ENCODE results near the gene BTBD9.

BTBD9 gene

GRCh38 chr6:38174806-38175495, 464.8 kb downstream of the BTBD9 start:
- TF ChIP-seq SUZ12 (IDR thresholded peaks at IDR 0.05; ENCODE audit: extremely low read depth, insufficient read depth, insufficient read length) (no peak), ZNF274 (IDR thresholded peaks at IDR 0.05; ENCODE audit: low read depth, low read length) (no peak), YY1 (IDR thresholded peaks at IDR 0.05; ENCODE audit: insufficient read depth, insufficient read length) (no peak)

GRCh38 chr6:38174315-38174714, 465.4 kb downstream of the BTBD9 start:
- Histone ChIP-seq H3K9ac (ENCODE audit: insufficient read length, low read depth) (no peak overlapping the region), H3K4me3 (ENCODE audit: insufficient read length, low read depth) (no peak overlapping the region), H3K27me3 (ENCODE audit: insufficient read depth, insufficient read length) (no peaks in the 10 kb centered on the region), H3K36me3 (ENCODE audit: insufficient read depth, insufficient read length, low read length) (no peaks in the 10 kb centered on the region), H3K4me1 (ENCODE audit: insufficient read depth, insufficient read length) (peaks cover 17% of the 10 kb centered on the region), H3K9me3 (ENCODE audit: insufficient read depth, low read length) (no peaks in the 10 kb centered on the region)
- TF ChIP-seq ZNF274 (IDR thresholded peaks at IDR 0.05; ENCODE audit: low read depth, low read length) (no peak), SUZ12 (IDR thresholded peaks at IDR 0.05; ENCODE audit: extremely low read depth, insufficient read depth, insufficient read length) (no peak), YY1 (IDR thresholded peaks at IDR 0.05; ENCODE audit: insufficient read depth, insufficient read length) (no peak)
- no peak for DNase-seq (ENCODE audit: low read depth, low spot score)

More at GRCh38 chr6:38174806-38175495, 464.8 kb downstream of the BTBD9 start:
- DNase-seq (ENCODE audit: low read depth, low spot score), result no peak
- Histone ChIP-seq H3K27me3 (ENCODE audit: insufficient read depth, insufficient read length) (no peaks in the 10 kb centered on the region), H3K4me1 (ENCODE audit: insufficient read depth, insufficient read length) (peaks cover 15% of the 10 kb centered on the region), H3K9ac (ENCODE audit: insufficient read length, low read depth) (no peak overlapping the region), H3K9me3 (ENCODE audit: insufficient read depth, low read length) (no peaks in the 10 kb centered on the region), H3K36me3 (ENCODE audit: insufficient read depth, insufficient read length, low read length) (no peaks in the 10 kb centered on the region), H3K4me3 (ENCODE audit: insufficient read length, low read depth) (no peak overlapping the region)

- no peak for DNase-seq (ENCODE audit: low read depth, low spot score)
These were observed 465.8 kb downstream of the BTBD9 start for GRCh38 chr6:38173909-38174308.

GRCh38 chr6:38172739-38173410, 466.9 kb downstream of the BTBD9 start:
- no peak overlapping the region for H3K9ac ChIP-seq (ENCODE audit: insufficient read length, low read depth)
- peaks cover 18% of the 10 kb centered on the region for H3K4me1 ChIP-seq (ENCODE audit: insufficient read depth, insufficient read length)
- no peaks in the 10 kb centered on the region for H3K9me3 ChIP-seq (ENCODE audit: insufficient read depth, low read length)
- no peak overlapping the region for H3K4me3 ChIP-seq (ENCODE audit: insufficient read length, low read depth)
- H3K27me3 ChIP-seq (ENCODE audit: insufficient read depth, insufficient read length), result no peaks in the 10 kb centered on the region
- H3K36me3 ChIP-seq (ENCODE audit: insufficient read depth, insufficient read length, low read length), result no peaks in the 10 kb centered on the region
- DNase-seq (ENCODE audit: low read depth, low spot score), result no peak
- TF ChIP-seq SUZ12 (IDR thresholded peaks at IDR 0.05; ENCODE audit: extremely low read depth, insufficient read depth, insufficient read length) (no peak), YY1 (IDR thresholded peaks at IDR 0.05; ENCODE audit: insufficient read depth, insufficient read length) (no peak), ZNF274 (IDR thresholded peaks at IDR 0.05; ENCODE audit: low read depth, low read length) (no peak)

More at GRCh38 chr6:38173909-38174308, 465.8 kb downstream of the BTBD9 start:
- Histone ChIP-seq H3K4me1 (ENCODE audit: insufficient read depth, insufficient read length) (peaks cover 19% of the 10 kb centered on the region), H3K4me3 (ENCODE audit: insufficient read length, low read depth) (no peak overlapping the region), H3K9me3 (ENCODE audit: insufficient read depth, low read length) (no peaks in the 10 kb centered on the region), H3K9ac (ENCODE audit: insufficient read length, low read depth) (no peak overlapping the region), H3K36me3 (ENCODE audit: insufficient read depth, insufficient read length, low read length) (no peaks in the 10 kb centered on the region), H3K27me3 (ENCODE audit: insufficient read depth, insufficient read length) (no peaks in the 10 kb centered on the region)
- TF ChIP-seq YY1 (IDR thresholded peaks at IDR 0.05; ENCODE audit: insufficient read depth, insufficient read length) (no peak), SUZ12 (IDR thresholded peaks at IDR 0.05; ENCODE audit: extremely low read depth, insufficient read depth, insufficient read length) (no peak), ZNF274 (IDR thresholded peaks at IDR 0.05; ENCODE audit: low read depth, low read length) (no peak)

- no peak overlapping the region for H3K9ac ChIP-seq (ENCODE audit: insufficient read length, low read depth)
- no peak for DNase-seq (ENCODE audit: low read depth, low spot score)
- H3K4me3 ChIP-seq (ENCODE audit: insufficient read length, low read depth), result no peak overlapping the region
- H3K9me3 ChIP-seq (ENCODE audit: insufficient read depth, low read length), result no peaks in the 10 kb centered on the region
- H3K4me1 ChIP-seq (ENCODE audit: insufficient read depth, insufficient read length), result peaks cover 18% of the 10 kb centered on the region
- H3K27me3 ChIP-seq (ENCODE audit: insufficient read depth, insufficient read length), result no peaks in the 10 kb centered on the region
- no peaks in the 10 kb centered on the region for H3K36me3 ChIP-seq (ENCODE audit: insufficient read depth, insufficient read length, low read length)
- TF ChIP-seq ZNF274 (IDR thresholded peaks at IDR 0.05; ENCODE audit: low read depth, low read length), result no peak
- no peak for TF ChIP-seq SUZ12 (IDR thresholded peaks at IDR 0.05; ENCODE audit: extremely low read depth, insufficient read depth, insufficient read length)
- no peak for TF ChIP-seq YY1 (IDR thresholded peaks at IDR 0.05; ENCODE audit: insufficient read depth, insufficient read length)
These were observed 467.6 kb downstream of the BTBD9 start for GRCh38 chr6:38171997-38172738.

- DNase-seq (ENCODE audit: low read depth, low spot score), result no peak
- H3K4me3 ChIP-seq (ENCODE audit: insufficient read length, low read depth), result no peak overlapping the region
- no peaks in the 10 kb centered on the region for H3K36me3 ChIP-seq (ENCODE audit: insufficient read depth, insufficient read length, low read length)
- H3K4me1 ChIP-seq (ENCODE audit: insufficient read depth, insufficient read length), result peaks cover 14% of the 10 kb centered on the region
- TF ChIP-seq ZNF274 (IDR thresholded peaks at IDR 0.05; ENCODE audit: low read depth, low read length) (no peak), SUZ12 (IDR thresholded peaks at IDR 0.05; ENCODE audit: extremely low read depth, insufficient read depth, insufficient read length) (no peak), YY1 (IDR thresholded peaks at IDR 0.05; ENCODE audit: insufficient read depth, insufficient read length) (no peak)
- no peaks in the 10 kb centered on the region for H3K27me3 ChIP-seq (ENCODE audit: insufficient read depth, insufficient read length)
- no peak overlapping the region for H3K9ac ChIP-seq (ENCODE audit: insufficient read length, low read depth)
- no peaks in the 10 kb centered on the region for H3K9me3 ChIP-seq (ENCODE audit: insufficient read depth, low read length)
These were observed 468.9 kb downstream of the BTBD9 start for GRCh38 chr6:38170666-38171355.

All from NT2/D1 (cell line).